ENCODE results near the gene CPEB4.

- TF ChIP-seq MED1 (CRISPR knock-in tag; IDR thresholded peaks at IDR 0.05; ENCODE audit: borderline replicate concordance), result no peak
- TF ChIP-seq, protein P1, sequence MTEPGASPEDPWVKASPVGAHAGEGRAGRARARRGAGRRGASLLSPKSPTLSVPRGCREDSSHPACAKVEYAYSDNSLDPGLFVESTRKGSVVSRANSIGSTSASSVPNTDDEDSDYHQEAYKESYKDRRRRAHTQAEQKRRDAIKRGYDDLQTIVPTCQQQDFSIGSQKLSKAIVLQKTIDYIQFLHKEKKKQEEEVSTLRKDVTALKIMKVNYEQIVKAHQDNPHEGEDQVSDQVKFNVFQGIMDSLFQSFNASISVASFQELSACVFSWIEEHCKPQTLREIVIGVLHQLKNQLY (CRISPR knock-in tag; conservative IDR thresholded peaks at IDR 0.05), result no peak
- no peak for TF ChIP-seq XRCC4 (IDR thresholded peaks at IDR 0.05; ENCODE audit: extremely low read depth, insufficient read depth, insufficient read length)
- no peak for TF ChIP-seq SIN3A (IDR thresholded peaks at IDR 0.05; ENCODE audit: borderline replicate concordance in 2 of 2, control insufficient read depth in 1 of 2, low read depth in 2 of 2, low read length in 2 of 2)
- no peak for TF ChIP-seq ZNF232 (CRISPR knock-in tag; IDR thresholded peaks at IDR 0.05)
- no peak for TF ChIP-seq ETV6 (IDR thresholded peaks at IDR 0.05; ENCODE audit: borderline replicate concordance in 1 of 2, low read depth in 2 of 2, low read length in 1 of 2)
- no peak for TF ChIP-seq ETV6 (CRISPR knock-in tag; IDR thresholded peaks at IDR 0.05; ENCODE audit: borderline replicate concordance)
- TF ChIP-seq MYNN (IDR thresholded peaks at IDR 0.05), result no peak
- TF ChIP-seq MYNN (CRISPR knock-in tag; IDR thresholded peaks at IDR 0.05), result no peak
- TF ChIP-seq REST (IDR thresholded peaks at IDR 0.05; ENCODE audit: borderline replicate concordance), result no peak
- TF ChIP-seq REST (CRISPR knock-in tag; IDR thresholded peaks at IDR 0.05; ENCODE audit: low read depth), result no peak
- no peak for TF ChIP-seq HDAC6 (IDR thresholded peaks at IDR 0.05; ENCODE audit: low read depth, low read length)
- TF ChIP-seq NFE2 (IDR thresholded peaks at IDR 0.05; ENCODE audit: low read depth), result no peak
- no peak for TF ChIP-seq SPI1 (IDR thresholded peaks at IDR 0.05; ENCODE audit: borderline replicate concordance, low read depth, low read length)
- no peak for TF ChIP-seq ARID3A (IDR thresholded peaks at IDR 0.05; ENCODE audit: borderline replicate concordance, low read depth, low read length)
- TF ChIP-seq, protein P2, sequence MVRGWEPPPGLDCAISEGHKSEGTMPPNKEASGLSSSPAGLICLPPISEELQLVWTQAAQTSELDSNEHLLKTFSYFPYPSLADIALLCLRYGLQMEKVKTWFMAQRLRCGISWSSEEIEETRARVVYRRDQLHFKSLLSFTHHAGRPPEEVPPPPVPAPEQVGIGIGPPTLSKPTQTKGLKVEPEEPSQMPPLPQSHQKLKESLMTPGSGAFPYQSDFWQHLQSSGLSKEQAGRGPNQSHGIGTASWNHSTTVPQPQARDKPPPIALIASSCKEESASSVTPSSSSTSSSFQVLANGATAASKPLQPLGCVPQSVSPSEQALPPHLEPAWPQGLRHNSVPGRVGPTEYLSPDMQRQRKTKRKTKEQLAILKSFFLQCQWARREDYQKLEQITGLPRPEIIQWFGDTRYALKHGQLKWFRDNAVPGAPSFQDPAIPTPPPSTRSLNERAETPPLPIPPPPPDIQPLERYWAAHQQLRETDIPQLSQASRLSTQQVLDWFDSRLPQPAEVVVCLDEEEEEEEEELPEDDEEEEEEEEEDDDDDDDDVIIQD (CRISPR knock-in tag; IDR thresholded peaks at IDR 0.05), result no peak
- TF ChIP-seq, protein P3, sequence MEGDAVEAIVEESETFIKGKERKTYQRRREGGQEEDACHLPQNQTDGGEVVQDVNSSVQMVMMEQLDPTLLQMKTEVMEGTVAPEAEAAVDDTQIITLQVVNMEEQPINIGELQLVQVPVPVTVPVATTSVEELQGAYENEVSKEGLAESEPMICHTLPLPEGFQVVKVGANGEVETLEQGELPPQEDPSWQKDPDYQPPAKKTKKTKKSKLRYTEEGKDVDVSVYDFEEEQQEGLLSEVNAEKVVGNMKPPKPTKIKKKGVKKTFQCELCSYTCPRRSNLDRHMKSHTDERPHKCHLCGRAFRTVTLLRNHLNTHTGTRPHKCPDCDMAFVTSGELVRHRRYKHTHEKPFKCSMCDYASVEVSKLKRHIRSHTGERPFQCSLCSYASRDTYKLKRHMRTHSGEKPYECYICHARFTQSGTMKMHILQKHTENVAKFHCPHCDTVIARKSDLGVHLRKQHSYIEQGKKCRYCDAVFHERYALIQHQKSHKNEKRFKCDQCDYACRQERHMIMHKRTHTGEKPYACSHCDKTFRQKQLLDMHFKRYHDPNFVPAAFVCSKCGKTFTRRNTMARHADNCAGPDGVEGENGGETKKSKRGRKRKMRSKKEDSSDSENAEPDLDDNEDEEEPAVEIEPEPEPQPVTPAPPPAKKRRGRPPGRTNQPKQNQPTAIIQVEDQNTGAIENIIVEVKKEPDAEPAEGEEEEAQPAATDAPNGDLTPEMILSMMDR (IDR thresholded peaks at IDR 0.05 in 2 of 3, conservative IDR thresholded peaks at IDR 0.05 in 1 of 3; ENCODE audit: insufficient read depth in 2 of 3, low read depth in 1 of 3, low read length in 3 of 3), result no peak
Observed at GRCh38 chr5:173953528-173954090, 65.5 kb downstream of the CPEB4 start.
